OCI-M2 (cell line): ENCODE results near the gene ZNF195.
"Not testable (repeated sequence)": the region's sequence is repeated elsewhere in the genome, so short reads cannot be mapped to it uniquely, and the experiment has no call there.

Experiments
- DNase-seq: peaks from one replicate; lab custom pipeline; 2025; ENCODE audit not compliant: unreplicated experiment; lab: John Stamatoyannopoulos, UW

The ZNF195 gene

GRCh38 chr11:3378426-3379423 lies at the start of gene ZNF195:
ZNF195 (minus strand) TSS chr11:3379146; CDS start chr11:3379040, 106 bp downstream.
- DNase-seq = peak; percentile 89

GRCh38 chr11:3428076-3428475 lies 49.1 kb upstream of the ZNF195 start:
- not testable (repeated sequence) for DNase-seq

DNA sequence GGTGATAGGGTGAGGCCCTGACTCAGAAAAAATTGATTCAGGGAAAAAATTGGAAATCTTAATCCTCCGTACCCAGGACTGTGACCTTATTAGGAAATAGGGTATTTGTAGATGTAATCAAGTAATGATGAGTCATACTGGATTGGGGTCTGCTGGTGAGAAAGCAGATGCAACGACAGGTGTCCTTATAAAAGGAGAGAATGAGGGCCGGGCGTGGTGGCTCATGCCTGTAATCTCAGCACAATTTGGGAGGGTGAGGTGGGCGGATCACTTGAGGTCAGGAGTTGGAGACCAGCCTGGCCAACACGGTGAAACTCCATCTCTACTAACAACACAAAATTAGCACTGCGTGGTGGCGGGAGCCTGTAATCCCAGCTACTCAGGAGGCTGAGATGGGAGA lies 47.6 kb upstream of the ZNF195 start:
- DNase-seq = not testable (repeated sequence)

GRCh38 chr11:3423928-3424327 lies 45.0 kb upstream of the ZNF195 start:
- not testable (repeated sequence) for DNase-seq

DNA sequence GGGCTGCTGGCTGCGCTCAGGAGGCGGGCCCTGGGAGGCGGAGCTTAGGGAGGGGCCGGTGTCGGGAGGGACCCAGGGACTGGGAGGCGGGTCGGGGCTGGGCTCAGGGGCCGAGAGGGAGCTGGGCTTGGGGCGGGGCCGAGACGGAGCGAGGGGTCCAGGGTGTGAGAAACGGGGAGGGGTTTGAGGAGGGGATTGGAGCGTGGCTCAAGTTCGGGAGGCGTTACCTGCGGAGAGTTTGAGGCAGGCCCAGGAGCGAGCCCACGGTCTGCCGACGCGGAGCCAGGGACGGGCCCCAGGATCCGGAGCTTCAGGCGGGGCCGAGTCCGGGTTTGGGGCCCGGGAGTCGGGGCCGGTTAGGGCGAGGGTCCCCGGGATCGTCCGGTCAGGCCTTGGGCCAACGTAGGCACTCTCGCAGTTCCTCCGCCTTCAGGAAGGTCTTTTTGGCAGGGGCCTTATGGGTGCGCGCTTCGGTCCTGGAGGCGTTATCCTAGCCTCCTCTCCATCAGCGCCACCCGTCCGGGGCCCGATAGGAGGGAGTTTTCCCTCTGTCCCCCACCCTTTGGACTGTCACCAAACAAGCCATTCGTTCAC lies 44.3 kb upstream of the ZNF195 start:
- DNase-seq = not testable (repeated sequence)

DNA sequence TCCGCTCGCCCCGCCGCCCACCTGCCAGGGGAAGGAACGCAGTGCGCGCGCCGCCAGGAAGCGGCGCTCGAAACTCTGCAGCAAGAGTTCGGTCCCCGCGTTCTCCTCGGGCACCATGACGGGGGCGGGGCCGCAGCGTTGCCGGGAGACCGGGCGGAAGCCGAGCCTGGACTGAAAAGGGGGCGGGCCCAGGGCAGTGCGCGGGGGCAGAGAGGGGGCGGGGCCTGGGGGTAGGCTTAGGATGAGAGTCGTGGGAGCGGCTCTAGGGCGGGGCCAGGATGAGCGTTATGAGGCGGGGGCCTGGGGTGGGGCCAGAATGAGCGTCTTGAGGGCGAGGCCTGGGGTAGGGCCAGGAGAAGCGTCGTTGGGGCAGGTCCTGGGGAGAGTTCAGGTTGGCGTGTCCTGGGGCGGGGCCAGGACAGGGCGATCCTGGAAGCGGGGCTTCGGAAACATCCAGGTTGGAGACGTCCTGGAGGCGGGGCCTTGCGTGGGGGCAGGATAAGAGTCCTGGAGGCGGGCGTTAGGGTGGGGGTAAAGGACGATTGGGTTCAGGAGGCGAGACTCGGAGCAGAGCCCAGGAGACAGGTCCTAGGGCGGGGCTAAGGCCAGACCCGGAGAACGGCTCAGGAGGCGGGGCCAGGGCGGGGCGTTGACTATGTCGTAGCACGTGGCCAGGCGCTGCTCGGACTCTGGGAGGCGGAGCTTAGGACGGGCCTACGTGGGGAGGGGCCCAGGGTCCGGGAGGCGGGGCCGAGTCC lies 43.6 kb upstream of the ZNF195 start:
- peak; percentile 49 for DNase-seq

- not testable (repeated sequence) for DNase-seq
These were observed 42.8 kb upstream of the ZNF195 start for GRCh38 chr11:3421608-3422379.

GRCh38 chr11:3420281-3421042 lies 41.5 kb upstream of the ZNF195 start:
- not testable (repeated sequence) for DNase-seq

GRCh38 chr11:3419496-3419895 lies 40.5 kb upstream of the ZNF195 start:
- not testable (repeated sequence) for DNase-seq

DNA sequence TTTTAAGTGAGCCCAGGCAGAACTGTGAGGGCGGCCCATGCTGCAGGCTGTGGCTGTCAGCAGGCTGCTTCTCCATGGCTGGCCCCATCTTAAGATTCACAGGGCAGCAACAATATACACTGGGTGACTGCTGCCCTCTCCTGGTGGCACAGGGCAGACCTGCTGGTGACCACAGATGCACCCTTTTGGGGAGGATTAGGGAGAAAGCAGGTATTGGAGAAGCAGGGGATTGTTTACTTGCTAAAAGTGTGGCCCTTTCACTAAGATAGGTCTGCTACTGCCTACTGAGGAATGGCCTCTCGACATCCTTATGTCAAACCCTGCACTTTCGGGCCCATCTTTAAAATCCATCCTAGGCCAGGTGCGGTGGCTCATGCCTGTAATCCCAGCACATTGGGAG lies 38.1 kb upstream of the ZNF195 start:
- DNase-seq = not testable (repeated sequence)

DNA sequence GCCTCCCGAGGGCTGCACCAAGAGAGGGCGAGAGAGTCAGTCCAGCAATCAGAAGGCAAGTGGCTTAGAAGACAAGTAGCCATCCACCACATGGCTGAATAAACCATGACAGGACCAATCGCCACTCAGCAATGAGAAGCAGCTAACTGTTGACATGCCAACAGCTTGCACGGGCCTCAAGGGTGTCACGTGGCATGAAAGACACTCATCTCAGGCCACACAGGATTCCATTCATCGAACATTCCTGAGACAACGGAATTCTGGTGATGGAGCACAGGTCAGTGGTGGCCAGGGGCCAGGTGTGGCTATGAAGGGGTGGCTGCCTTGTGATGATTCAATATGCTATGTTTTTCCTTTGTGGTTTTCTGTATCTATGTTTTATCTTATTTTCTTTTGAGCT lies 36.4 kb upstream of the ZNF195 start:
- DNase-seq = not testable (repeated sequence)

GRCh38 chr11:3413666-3414065 lies 34.7 kb upstream of the ZNF195 start:
- not testable (repeated sequence) for DNase-seq

DNA sequence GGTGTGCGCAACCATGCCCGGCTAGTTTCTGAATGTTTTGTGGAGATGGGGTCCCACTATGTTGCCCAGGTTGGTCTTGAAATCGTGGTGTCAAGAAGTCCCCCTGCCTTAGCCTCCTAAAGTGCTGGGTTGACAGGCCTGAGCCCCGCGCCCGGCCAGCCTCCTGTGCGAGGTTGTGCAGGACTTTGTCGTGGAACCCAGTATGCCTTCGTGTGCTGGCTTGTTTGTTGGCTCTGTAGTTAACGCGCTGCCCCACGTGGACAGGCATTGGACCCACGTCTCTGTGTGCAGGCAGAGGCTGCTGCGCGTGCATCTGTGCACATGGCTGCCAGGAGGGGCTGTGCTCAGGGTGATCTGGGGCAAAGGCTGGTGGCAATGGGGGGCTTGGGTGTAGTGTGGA lies 33.9 kb upstream of the ZNF195 start:
- no peak for DNase-seq

- not testable (repeated sequence) for DNase-seq
These were observed 29.8 kb upstream of the ZNF195 start for GRCh38 chr11:3408722-3409121.

- not testable (repeated sequence) for DNase-seq
These were observed 29.2 kb upstream of the ZNF195 start for GRCh38 chr11:3408058-3408605.

GRCh38 chr11:3406937-3407336 lies 28.0 kb upstream of the ZNF195 start:
- not testable (repeated sequence) for DNase-seq

DNA sequence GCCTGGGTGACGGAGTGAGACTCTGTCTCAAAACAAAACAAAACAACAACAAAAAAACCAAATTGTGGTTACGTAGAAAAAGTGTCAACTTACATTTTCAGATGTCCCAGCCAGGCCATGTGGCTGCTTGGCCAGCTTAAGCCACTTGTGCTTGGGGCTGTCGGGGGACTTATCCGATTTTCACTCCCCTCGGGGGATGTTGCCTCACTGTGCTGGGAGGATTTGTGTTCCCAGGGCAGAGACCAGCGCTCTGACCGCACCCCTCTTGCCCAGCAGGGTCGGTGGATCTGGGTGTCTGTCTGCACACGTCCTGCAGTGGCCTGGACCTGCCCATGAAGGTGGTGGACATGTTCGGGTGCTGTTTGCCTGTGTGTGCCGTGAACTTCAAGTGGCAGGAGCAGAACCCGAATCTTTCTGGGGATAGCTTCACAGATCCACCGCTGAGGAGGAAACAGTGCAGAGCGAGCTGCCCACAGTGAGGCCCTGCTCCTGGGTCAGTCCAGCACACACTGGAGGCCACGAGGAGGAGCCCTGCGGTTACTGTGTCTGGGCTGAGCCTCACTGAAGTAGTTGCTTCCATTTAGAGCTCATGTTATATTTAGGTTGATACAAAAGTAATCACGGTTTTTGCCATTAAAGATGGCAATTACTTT lies 27.4 kb upstream of the ZNF195 start:
- DNase-seq = not testable (repeated sequence)

DNA sequence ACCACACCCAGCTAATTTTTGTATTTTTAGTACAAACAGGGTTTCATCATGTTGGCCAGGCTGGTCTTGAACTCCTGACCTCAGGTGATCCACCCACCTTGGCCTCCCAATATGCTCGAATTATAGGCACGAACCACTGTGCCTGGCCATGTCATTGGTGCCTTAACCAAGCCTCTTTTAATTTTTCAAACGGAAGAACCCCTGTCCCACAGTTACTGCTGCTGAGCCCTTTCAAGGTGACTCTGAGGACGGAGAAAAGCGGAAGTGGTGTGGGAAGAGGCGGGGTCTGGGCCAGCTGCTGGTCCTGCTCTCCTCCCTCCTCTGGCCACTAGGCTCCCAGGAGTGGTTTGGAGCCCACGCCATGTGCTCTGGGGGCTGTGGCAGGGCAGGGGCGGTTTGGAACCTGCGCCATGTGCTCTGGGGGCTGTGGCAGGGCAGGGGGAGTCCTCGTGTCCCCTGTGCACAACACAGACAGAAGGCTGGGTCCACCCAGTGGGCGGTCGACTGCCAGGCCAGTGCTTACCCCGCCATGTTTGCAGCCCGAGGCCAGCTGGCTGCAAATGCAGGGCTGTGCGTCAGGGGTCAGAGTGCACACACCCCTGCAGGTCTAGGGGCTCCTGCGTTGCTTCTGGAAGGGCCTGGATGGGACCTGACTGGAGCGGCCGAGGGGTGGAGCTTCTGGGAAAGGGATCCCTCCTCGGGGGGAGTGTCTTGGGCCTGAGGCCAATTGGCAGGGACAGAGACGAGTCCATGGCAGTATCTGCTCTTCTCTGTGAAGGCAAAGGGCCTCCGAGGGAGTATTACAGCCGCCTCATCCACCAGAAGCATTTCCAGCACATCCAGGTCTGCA lies 25.4 kb upstream of the ZNF195 start:
- DNase-seq = not testable (repeated sequence)
